NCI-H526 treated with DMSO at 0.1 percent for 48 hours (cell line): ENCODE data around the gene PDCD2L.
"Not testable (repeated sequence)": the region's sequence is repeated elsewhere in the genome, so short reads cannot be mapped to it uniquely, and the experiment has no call there.

Experiments used
- DNase-seq: peaks from one replicate; lab custom pipeline; 2025; lab: John Stamatoyannopoulos, UW

Gene PDCD2L

GRCh38 chr19:34373601-34374288 lies 30.5 kb upstream of the PDCD2L start:
- no peak for DNase-seq

- DNase-seq: no peak
Measured at GRCh38 chr19:34375598-34375997, 28.6 kb upstream of the PDCD2L start.

DNA sequence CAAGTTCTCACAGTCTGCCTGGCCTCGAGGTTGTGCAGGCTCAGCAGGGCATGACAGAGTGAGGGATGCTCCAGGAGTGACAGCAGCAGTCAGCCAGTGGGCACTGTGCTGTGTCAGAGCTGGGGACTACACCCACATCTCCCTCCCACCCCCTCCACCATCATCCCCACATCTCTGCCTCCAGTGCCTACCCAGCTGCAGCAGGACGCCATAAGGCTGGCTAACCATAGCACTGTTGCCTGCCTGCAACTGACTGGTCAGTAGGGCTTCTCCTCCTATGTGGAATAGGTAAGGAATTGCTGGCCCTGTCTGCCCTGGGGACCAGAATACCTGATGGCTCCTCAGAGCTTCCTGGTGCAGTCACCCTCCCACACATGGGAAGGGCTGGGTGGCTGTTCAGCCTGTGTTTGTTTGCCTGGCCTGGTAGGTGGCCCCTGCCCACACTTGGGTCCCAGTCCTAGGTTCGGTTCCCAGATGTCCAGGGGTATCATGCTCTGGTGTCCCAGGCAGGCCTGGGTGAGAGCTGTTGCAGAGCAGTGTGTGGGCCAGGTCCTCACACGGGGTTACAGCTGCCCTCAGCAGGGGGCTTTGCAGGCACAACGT lies 23.5 kb upstream of the PDCD2L start:
- no peak for DNase-seq

GRCh38 chr19:34381399-34382251 lies 22.6 kb upstream of the PDCD2L start:
- no peak for DNase-seq

DNA sequence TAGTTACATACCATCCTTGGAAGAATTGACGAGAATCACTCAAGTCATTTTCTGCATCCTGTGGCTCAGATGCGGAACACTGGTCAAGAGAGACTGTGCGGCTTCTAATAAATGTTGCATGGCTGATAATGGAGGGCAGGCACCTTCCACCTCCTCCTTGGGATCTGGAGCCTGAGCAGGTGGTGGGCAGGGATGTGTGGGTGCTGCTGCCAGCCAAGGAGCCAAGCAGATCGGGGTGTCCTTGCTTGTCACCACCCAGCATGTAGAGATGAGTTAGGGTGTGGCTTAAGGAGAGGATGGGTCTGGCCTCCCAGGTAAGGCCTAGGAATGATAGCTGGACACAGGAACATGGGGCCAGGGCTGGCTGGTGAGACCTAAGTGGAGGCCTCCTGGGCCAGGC lies 21.7 kb upstream of the PDCD2L start:
- DNase-seq: no peak

DNA sequence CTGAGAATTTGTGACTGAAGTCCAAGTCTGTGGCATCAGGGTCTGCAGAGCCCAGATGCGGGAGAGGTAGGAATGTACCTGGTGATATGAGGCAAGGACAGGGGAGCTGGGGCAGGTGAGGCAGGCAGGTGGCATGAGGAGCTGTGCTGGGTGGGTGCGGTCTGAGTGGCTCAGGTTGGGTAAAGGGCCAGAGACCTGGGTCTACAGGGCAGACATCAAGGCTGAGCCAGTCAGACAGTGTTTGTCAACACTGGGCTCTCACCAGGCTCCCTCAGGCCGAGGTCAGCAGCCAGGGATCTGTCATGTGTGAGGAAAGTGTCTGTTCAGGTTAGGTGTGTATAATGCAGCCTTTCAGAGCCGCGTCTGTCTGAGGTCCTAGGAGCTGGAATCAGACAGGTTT lies 20.6 kb upstream of the PDCD2L start:
- DNase-seq: no peak

DNA sequence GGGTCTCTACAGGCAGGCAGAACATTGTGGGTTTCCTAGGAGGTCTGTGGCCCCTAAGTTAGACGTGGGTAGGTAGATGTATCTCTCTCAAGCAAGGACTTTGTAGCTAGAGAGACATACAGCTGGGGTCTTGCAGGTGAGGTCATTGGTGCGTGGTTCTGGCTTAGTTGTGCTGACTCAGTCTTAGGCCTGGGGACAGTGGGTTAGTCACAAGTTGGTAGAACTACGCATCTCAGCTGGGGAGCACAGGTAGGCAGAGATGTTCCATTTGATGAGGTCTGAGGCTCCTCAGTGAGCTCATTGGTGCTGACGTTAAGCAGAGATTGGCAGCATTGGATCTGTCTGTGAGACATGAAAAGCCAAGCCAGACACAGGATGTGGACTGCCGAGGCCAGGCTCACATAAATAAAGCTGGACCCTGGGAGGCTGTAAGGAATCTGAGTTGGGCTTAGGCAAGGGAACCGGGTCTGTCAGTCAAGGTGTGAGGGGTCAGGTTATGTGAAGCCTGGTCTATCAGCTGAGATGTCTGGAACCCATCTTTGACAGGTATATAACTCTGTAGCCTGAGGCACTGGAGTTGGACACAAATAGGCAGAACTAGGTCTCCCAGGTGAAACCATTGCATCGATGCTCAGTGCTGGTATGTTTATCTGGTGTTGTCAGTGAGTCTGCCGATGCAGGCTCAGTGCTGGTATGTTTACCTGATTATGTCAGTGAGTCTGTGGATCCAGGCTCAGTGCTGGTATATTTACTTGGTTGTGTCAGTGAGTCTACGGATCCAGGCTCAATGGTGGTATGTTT lies 17.4 kb upstream of the PDCD2L start:
- DNase-seq: no peak

GRCh38 chr19:34387446-34387810 lies 16.8 kb upstream of the PDCD2L start:
- no peak for DNase-seq

DNA sequence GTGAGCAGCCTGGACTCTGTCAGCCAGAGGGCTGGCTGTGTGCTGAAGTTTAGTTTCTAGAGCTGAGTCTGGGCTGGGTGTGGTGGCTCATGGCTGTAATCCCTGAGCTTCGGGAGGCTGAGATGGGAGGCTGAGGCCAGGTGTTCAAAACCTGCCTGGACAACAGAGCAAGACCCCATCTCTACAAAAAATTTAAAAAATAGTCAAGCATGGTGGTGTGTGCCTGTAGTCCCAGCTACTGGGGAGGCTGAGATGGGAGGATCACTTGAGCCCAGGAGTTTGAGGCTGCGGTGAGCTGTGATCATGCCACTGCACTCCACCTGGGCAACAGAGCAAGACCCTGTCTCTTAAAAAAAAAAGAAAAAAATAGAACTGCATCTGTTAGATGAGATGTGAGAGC lies 15.5 kb upstream of the PDCD2L start:
- DNase-seq: not testable (repeated sequence)

DNA sequence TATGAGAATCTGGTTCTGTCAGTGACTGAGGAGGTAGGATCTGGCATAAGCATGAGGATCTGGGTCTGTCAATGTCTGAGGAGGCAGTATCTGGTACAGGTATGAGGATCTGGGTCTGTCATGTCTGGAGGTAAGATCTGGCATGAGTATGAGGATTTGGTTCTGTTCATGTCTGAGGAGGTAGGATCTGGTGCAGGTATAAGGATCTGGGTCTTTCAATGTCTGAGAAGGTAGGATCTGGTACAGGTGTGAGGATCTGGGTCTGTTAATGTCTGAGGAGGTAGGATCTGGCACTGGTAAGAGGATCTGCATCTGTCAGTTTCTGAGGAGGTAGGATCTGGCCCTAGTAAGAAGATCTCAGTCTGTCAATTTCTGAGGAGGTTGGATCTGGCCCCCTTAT lies 12.4 kb upstream of the PDCD2L start:
- no peak for DNase-seq

DNA sequence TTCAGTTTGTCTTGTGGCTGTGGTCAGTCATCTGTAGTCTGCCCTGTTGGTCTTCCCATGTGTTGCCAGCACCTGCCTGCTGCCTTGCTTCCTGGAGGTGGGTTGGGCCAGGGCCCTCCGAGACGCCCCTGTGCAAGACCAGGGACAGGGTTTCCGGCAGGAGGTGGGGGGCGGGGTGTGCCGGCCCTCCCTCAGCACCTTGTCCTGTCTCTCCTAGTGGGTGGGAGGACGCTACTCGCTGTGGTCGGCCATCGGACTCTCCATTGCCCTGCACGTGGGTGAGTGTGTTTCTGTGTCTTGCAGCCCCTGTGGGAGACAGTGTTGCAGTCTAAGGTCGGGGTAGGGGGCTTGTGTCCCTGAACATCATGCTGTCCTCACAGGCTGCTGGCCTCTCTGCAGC lies 11.2 kb upstream of the PDCD2L start:
- no peak for DNase-seq

DNA sequence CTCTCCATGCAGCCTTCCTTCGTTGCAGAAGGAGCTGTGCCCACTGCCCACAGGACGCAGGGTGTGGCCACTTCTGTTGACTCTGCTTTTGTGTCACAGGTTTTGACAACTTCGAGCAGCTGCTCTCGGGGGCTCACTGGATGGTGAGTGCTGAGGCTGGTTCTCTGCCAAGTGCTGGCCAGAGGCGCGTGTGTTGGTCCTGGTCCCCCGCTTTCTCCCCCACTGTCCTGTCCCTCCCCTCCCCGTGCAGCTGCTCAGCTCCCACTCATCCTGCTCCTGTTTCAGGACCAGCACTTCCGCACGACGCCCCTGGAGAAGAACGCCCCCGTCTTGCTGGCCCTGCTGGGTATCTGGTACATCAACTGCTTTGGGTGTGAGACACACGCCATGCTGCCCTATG lies 10.6 kb upstream of the PDCD2L start:
- DNase-seq: no peak

DNA sequence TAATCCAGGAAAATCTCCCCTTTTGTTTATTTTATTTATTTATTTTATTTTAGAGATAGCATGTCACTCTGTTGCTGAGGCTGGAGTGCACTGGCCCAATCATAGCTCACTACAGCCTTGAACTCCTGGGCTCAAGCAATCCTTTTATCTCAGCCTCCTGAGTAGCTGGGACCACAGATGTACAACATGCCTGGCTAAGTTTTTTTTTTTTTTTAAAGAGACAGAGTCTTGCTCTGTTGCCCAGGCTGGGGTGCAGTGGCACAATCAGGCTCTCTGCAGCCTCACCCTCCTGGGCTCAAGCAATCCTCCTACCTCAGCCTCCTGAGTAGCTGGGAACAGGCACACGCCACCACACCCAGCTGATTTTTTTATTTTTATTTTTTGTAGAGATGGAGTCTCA lies 6.3 kb upstream of the PDCD2L start:
- DNase-seq: no peak

DNA sequence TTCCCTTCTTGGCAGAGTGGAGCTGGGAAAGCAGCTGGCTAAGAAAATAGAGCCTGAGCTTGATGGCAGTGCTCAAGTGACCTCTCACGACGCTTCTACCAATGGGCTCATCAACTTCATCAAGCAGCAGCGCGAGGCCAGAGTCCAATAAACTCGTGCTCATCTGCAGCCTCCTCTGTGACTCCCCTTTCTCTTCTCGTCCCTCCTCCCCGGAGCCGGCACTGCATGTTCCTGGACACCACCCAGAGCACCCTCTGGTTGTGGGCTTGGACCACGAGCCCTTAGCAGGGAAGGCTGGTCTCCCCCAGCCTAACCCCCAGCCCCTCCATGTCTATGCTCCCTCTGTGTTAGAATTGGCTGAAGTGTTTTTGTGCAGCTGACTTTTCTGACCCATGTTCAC lies 4.3 kb upstream of the PDCD2L start:
- DNase-seq: no peak

GRCh38 chr19:34400844-34401243 lies 3.4 kb upstream of the PDCD2L start:
- DNase-seq: not testable (repeated sequence)

DNA sequence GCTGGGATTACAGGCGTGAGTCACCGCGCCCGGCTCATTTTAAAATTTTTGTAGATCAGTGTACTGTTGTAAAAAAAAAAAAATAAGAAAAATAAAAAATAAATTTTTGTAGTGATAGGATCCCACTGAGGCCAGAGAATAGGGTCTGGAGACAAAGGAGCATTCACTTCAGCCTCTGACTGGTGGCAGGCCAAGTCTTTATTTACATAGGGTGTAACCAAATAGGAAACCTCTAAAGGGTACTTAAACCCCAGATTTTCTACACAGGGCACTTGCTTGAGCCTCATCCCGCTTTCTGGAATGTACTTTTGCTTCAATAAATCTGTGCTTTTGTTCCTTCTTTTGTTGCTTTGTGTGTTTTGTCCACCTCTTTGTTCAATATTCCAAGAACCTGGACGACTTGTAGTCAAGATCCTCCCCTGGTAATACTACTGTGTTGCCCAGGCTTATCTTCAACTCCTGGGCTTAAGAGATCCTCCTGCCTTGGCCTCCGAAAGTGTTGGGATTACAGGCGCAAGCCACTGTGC lies 2.1 kb upstream of the PDCD2L start:
- no peak for DNase-seq

GRCh38 chr19:34403784-34404108 lies 453 bp upstream of the PDCD2L start:
- DNase-seq: no peak

DNA sequence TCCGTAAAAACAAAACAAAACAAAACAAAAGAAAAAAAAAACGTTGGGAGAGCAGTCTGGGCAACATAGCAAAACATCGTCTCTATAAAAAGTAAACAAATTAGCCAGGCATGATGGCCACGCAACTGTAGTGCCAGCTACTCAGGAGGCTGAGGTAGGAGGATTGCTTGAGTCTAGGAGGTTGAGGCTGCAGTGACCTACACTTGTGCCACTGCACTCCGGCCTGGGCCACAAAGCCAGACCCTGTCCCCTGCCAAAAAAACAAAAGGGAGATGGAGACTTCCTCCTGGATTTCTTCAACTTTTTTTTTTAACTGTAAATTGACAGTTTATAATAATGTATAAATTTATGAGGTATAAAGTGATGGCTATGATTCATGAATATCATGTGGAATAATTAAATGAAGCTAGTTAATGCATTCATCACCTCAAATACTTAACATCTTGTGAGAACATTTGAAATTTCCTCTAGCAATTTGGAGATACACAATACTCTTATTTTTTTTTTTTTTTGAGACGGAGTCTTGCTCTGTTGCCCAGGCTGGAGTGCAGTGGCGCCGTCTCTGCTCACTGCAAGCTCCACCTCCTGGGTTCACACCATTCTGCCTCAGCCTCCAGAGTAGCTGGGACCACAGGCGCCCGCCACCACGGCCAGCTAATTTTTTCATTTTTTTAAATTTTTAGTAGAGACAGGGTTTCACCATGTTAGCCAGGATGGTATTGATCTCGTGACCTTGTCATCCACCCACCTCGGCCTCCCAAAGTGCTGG lies 1.9 kb downstream of the PDCD2L start:
- no peak for DNase-seq

DNA sequence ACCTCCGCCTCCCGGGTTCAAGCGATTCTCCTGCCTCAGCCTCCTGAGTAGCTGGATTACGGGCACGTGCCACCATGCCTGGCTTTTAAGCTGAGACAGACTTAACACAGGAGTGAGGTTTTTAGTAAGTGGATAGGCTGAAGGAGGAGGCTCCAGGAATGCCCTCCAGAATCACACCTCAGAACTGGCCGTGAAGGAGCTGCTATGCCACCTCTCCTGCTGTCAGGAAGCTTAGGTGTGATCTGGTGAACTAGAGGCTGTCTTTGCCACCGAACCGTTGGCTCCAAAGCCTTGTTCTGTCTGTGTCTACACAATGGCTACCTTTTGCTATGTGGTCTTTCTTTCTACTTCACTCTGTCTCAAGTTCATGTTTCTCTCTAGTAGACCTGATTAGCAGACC lies 4.2 kb downstream of the PDCD2L start:
- no peak for DNase-seq

DNA sequence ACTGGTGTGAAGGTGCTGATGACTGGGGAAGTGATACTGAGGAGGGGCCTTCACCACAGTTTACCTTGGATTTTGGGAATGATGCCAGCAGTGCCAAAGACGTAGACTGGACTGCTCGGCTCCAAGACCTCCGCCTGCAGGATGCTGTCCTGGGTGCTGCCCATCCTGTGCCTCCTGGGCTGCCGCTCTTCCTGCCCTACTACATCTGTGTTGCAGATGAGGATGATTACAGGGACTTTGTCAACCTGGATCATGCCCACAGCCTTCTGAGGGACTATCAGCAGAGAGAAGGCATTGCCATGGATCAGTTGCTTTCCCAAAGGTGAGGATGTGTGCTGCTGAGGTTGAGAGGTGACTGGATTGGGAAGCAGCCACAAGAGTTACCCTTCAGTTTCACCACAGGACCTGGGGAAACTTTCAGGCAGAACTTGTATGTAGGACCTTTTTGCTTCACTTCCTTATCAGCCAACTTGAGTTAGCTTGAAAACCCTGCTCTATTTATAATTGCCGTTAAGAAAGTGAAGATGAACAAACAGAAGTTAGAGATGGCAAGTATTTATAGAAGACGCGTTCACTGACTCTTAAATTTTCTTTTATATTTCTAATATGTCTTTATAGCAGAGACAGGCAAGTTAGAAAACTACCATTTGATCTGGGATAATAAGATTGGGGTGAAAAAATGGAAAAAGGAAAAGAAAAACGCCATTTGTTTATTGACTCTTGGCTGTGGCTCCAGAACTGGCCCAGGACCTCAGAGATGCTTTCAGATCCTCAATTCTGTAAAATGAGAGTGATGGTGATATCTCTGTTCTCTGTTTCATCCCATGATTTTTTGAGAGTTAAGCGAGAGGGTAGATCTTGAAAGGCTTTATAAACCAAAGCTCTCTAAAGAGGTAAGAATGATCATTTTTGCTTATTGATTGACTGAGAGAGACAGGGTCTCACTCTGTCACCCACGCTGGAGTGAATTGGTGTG lies 5.3 kb downstream of the PDCD2L start:
- no peak for DNase-seq
